Activated CD4-positive, alpha-beta T cell treated with anti-CD3 and anti-CD28 coated beads, Interleukin-2, amount 50 U/mL, for 16 hours (primary cell): ENCODE data around the gene GPALPP1.
"Not testable (repeated sequence)": the region's sequence is repeated elsewhere in the genome, so short reads cannot be mapped to it uniquely, and the experiment has no call there.

Source experiments
- DNase-seq: peaks from one replicate; pipeline ENCODE4 v3.0.0-alpha.2; 2020

GPALPP1 gene

GRCh38 chr13:45007823-45008222 is 18.5 kb downstream of the GPALPP1 start:
- DNase-seq, result no peak

GRCh38 chr13:45011198-45011597 is 21.9 kb downstream of the GPALPP1 start:
- DNase-seq, result no peak

GRCh38 chr13:45015300-45015699 is 26.0 kb downstream of the GPALPP1 start:
- DNase-seq, result no peak

GRCh38 chr13:45016792-45017425 is 27.6 kb downstream of the GPALPP1 start:
- peak; percentile 39 for DNase-seq

- not testable (repeated sequence) for DNase-seq
Measured at GRCh38 chr13:45019981-45020380, 30.6 kb downstream of the GPALPP1 start.

- no peak for DNase-seq
Measured at GRCh38 chr13:45021250-45021649, 31.9 kb downstream of the GPALPP1 start.

- DNase-seq, result no peak
Measured at GRCh38 chr13:45024847-45025246, 35.5 kb downstream of the GPALPP1 start.

- DNase-seq, result no peak
Measured at GRCh38 chr13:45034342-45034741, 45.0 kb downstream of the GPALPP1 start.

GRCh38 chr13:45036206-45036605 is 46.9 kb downstream of the GPALPP1 start:
- DNase-seq, result no peak

GRCh38 chr13:45040173-45040572 is 50.8 kb downstream of the GPALPP1 start:
- DNase-seq, result no peak

GRCh38 chr13:45040622-45041021 is 51.3 kb downstream of the GPALPP1 start:
- DNase-seq, result peak; percentile 49

GRCh38 chr13:45042539-45042938 is 53.2 kb downstream of the GPALPP1 start:
- no peak for DNase-seq

- DNase-seq, result no peak
Measured at GRCh38 chr13:45046445-45046844, 57.1 kb downstream of the GPALPP1 start.

GRCh38 chr13:45047394-45048310 is 58.3 kb downstream of the GPALPP1 start:
- DNase-seq, result peak; percentile 84

GRCh38 chr13:45048890-45049407 is 59.6 kb downstream of the GPALPP1 start:
- peak; percentile 79 for DNase-seq

- DNase-seq, result no peak
Measured at GRCh38 chr13:45049478-45049877, 60.1 kb downstream of the GPALPP1 start.

- DNase-seq, result no peak
Measured at GRCh38 chr13:45051315-45051714, 62.0 kb downstream of the GPALPP1 start.

GRCh38 chr13:45055198-45055901 is 66.0 kb downstream of the GPALPP1 start:
- peak; percentile 85 for DNase-seq

- no peak for DNase-seq
Measured at GRCh38 chr13:45055902-45056648, 66.7 kb downstream of the GPALPP1 start.

GRCh38 chr13:45060062-45060461 is 70.7 kb downstream of the GPALPP1 start:
- DNase-seq, result no peak

GRCh38 chr13:45063261-45063860 is 74.0 kb downstream of the GPALPP1 start:
- DNase-seq, result no peak

- not testable (repeated sequence) for DNase-seq
Measured at GRCh38 chr13:45063889-45064288, 74.6 kb downstream of the GPALPP1 start.
